Measurements from ENCODE around the gene FASN. TPM values are rescaled to one million over a fixed set of nuclear protein-coding genes. Genes with fewer than 3 reads are reported as not detected.
A peak's percentile ranks its signal among the peaks of the same experiment; 100 is the strongest.

The FASN gene
- polyA plus RNA-seq, 1 of the 3 experiments (the other 2 are of a cell fraction) = 55.1 TPM

- H3K9ac ChIP-seq = no peak overlapping the region
- ChIA-PET CTCF (interaction anchor here (0.9 to 3.0 kb wide), 2 partner anchors 9 to 86 kb away, joined by 5 to 18 read pairs; no protein-coding TSS in a partner anchor), POLR2A (no interaction called here)
- WGBS (ENCODE audit: low lambda C conversion rate) = 89% methylated on average over 3 of the region's 6 CpGs
- no peaks in the 10 kb centered on the region for H3K9me2 ChIP-seq
- no peak overlapping the region for H3K27ac ChIP-seq (ENCODE audit: low read depth in 2 of 2, low read length in 1 of 2)
- H3K9me3 ChIP-seq = no peaks in the 10 kb centered on the region
- H2AFZ ChIP-seq (ENCODE audit: low read depth) = no peak overlapping the region
- TF ChIP-seq RXRA (IDR thresholded peaks at IDR 0.05; ENCODE audit: borderline replicate concordance, low read depth) = no peak
- no peak for TF ChIP-seq CHD2 (IDR thresholded peaks at IDR 0.05; ENCODE audit: low read length, partially characterized antibody)
- TF ChIP-seq TCF12 (IDR thresholded peaks at IDR 0.05) = no peak
- TF ChIP-seq NFIC (IDR thresholded peaks at IDR 0.05; ENCODE audit: borderline replicate concordance) = no peak
- no peak for TF ChIP-seq POLR2AphosphoS5 (IDR thresholded peaks at IDR 0.05; ENCODE audit: low read depth, low read length)
- no peak for TF ChIP-seq SIN3A (IDR thresholded peaks at IDR 0.05; ENCODE audit: borderline replicate concordance, low read depth, low read length)
- TF ChIP-seq RCOR1 (IDR thresholded peaks at IDR 0.05; ENCODE audit: low read length) = no peak
- TF ChIP-seq TEAD4 (IDR thresholded peaks at IDR 0.05; ENCODE audit: borderline replicate concordance, insufficient read depth) = no peak
- no peak for TF ChIP-seq EZH2phosphoT487 (IDR thresholded peaks at IDR 0.05; ENCODE audit: borderline replicate concordance, low read depth)
- TF ChIP-seq PBX3 (IDR thresholded peaks at IDR 0.05) = no peak
- no peak for TF ChIP-seq YY1 (IDR thresholded peaks at IDR 0.05; ENCODE audit: low read depth)
- TF ChIP-seq RAD21 (IDR thresholded peaks at IDR 0.05; ENCODE audit: low read length) = no peak
- TF ChIP-seq USF1 (IDR thresholded peaks at IDR 0.05; ENCODE audit: borderline replicate concordance, low read depth) = no peak
- no peak for TF ChIP-seq REST (IDR thresholded peaks at IDR 0.05; ENCODE audit: low read depth, low read length)
- no peak for TF ChIP-seq USF2 (IDR thresholded peaks at IDR 0.05; ENCODE audit: borderline replicate concordance, low read depth, low read length)
- no peak for TF ChIP-seq NRF1 (IDR thresholded peaks at IDR 0.05; ENCODE audit: low read depth, low read length)
- no peak for TF ChIP-seq FOSL2 (IDR thresholded peaks at IDR 0.05; ENCODE audit: borderline replicate concordance, low read depth)
- no peak overlapping the region for H3K4me3 ChIP-seq (ENCODE audit: low read depth in 2 of 2, low read length in 1 of 2)
- H3K4me1 ChIP-seq (ENCODE audit: control insufficient read depth in 1 of 2, insufficient read depth in 2 of 2, low read depth in 1 of 2, low read length in 1 of 2) = no peaks in the 10 kb centered on the region; a peak in 1 of 4 replicates
- no peaks in the 10 kb centered on the region for H3K79me2 ChIP-seq (ENCODE audit: insufficient read depth)
- H3F3A ChIP-seq (replicated peaks; ENCODE audit: insufficient read depth) = no peaks in the 10 kb centered on the region
- H4K20me1 ChIP-seq (ENCODE audit: insufficient read depth) = no peaks in the 10 kb centered on the region
- no peak overlapping the region for H3K4me2 ChIP-seq
- DNase-seq = peak; percentile 23
- H3K27me3 ChIP-seq (ENCODE audit: insufficient read depth) = no peaks in the 10 kb centered on the region
- peaks cover 10 to 18% of the 10 kb centered on the region in 2 experiments for H3K36me3 ChIP-seq (replicated peaks in 1 of 2; ENCODE audit: control insufficient read depth in 1 of 2, insufficient read depth in 2 of 2, low read length in 1 of 2)
Observed at GRCh38 chr17:82116246-82116645, 18.2 kb upstream of the FASN start.
